CD4-positive, alpha-beta T cell treated with Interleukin-15 for 1 hour (primary cell): Measurements from ENCODE around the gene ZNF546.
"Not testable (repeated sequence)": the region's sequence is repeated elsewhere in the genome, so short reads cannot be mapped to it uniquely, and the experiment has no call there.

Experiments used
- DNase-seq: peaks from one replicate; pipeline ENCODE4 v3.0.0-alpha.2; 2020

ZNF546 gene

DNA sequence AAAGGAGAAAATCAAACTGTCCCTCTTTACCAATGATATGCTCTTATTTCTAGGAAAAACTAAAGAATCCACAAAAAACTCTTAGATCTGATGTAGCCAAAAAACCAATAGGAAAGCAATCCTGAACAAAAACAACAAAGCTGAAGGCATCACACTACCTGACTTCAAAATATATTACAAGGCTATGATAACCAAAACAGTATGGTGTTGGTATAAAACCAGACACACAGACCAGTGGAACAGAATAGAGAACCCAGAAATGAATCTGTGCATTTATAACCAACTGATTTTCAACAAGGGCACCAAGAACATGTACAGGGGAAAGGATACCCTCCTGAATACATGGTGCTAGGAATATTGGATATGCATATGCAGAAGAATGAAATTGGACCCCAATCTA lies 9.7 kb upstream of the ZNF546 start:
- DNase-seq = no peak

DNA sequence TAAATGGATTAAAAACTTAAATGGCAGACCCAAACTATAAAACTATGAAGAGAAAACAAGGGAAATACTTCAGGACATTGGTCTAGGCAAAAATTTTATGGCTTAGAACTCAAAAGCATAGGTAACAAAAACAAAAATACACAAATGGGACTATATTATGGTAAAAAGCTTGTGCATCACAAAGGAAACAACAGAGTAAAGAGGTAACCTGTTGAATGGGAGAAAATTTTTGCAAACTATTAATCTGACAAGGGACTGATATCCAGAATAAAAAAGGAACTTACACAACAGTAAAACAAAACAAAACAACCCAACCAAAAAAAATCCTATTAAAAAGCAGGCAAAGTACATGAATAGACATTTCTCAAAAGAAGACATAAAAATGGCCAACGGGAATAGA lies 9.3 kb upstream of the ZNF546 start:
- no peak for DNase-seq

GRCh38 chr19:39993605-39994004 lies 3.3 kb upstream of the ZNF546 start:
- DNase-seq = no peak

DNA sequence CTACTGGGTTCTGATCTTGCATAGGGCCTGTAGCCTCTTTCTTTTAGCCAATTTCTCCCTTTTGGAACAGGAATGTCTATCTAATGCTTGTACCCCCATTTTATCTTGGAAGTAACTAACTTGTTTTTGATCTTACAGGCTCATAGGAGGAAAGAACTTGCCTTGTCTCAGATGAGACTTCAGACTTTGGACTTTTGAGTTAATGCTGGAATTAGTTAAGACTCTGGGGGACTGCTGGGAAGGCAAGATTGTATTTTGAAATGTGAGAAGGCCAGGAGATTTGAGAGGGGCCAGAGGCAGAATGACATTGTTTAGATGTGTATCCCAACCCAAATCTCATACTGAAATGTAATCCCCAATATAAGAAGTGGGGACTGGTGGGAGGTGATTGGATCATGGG lies 2.5 kb upstream of the ZNF546 start:
- no peak for DNase-seq

DNA sequence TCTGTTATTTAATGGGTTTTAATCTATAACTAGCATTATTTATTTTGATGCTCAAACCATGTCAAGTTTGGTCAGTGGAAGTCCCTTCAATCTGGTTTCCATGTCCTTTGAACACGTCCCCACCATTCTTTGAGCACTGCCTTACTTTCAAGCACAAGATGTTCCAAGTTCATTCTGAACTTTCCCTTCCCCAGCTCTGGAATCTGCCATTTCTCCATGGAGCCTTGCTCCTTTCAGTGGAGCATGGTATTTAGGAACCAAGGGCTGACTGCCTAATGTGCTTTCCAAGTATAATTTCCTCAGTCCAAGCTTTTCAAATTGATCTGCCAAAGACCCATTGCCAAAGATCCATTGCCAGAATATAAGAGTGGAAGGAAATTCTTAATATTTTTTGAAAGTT lies 1.1 kb upstream of the ZNF546 start:
- DNase-seq = no peak

GRCh38 chr19:39996218-39996810 lies 546 bp upstream of the ZNF546 start:
- peak; percentile 48 for DNase-seq

- no peak for DNase-seq
Measured at GRCh38 chr19:39997638-39998216, 867 bp downstream of the ZNF546 start.

DNA sequence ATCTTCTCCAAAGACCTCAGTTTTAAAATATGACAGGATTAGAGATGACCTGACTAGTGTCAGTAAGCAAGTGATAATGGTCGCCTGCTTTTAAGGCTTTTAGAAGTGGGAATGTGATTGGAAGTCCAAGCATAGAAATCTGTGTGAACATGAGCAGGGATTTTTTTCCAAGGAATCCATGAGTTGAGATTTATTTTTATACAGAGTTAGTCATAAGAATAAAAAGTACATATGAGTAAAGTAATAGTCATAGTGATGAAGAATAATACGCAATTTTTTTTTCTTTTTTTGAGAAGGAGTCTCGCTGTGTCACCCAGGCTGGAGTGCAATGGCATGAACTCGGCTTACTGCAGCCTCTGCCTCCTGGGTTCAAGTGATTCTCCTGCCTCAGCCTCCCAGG lies 1.6 kb downstream of the ZNF546 start:
- no peak for DNase-seq

DNA sequence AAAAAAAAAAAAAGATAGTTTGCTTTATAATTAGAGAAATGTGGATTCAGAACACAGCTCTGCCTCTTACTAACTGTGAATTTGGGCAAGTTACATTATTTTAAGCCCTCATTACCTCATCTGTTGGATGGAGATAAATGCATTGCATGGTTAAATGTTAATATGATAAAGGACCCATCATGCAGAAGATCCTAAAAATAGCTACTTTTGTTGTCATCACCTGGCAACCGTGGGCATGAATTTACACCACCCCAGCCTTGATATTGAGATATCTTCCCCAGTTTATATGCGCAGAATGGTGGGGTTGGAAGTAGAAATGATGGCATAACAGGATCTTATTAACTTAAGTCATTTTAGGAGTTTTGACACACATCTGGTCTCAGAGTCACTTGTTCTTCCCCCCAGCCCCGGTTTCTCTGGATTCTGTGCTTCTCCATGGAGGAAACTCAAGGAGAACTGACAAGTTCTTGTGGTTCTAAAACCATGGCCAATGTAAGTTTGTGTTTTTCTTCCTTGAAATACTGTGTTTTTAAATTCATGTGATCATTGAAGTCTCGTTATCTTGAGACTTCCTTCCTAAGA lies 8.9 kb downstream of the ZNF546 start:
- no peak for DNase-seq

DNA sequence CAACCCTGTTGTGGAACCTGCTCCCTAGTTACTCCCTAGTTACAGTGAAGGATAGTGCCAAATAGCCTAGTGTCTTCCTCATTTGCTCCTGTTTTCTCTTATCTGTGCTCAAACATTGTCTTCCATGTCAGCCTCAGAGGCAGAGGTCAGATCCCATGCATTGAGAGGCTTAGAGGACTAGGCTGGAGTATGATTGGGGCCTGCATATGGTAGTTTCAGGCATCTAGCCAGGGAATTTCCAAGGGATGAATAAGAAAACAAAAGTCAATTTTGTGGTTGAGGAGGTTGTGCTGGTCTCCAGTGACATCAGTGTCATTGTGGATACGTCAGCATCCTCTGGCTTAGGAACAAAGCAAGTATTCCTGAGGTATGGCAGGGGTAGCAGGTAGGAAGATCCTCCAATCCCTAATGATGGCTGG lies 9.4 kb downstream of the ZNF546 start:
- no peak for DNase-seq

- no peak for DNase-seq
Measured at GRCh38 chr19:40009674-40010073, 12.8 kb downstream of the ZNF546 start.

GRCh38 chr19:40013991-40014390 lies 17.1 kb downstream of the ZNF546 start:
- no peak for DNase-seq

DNA sequence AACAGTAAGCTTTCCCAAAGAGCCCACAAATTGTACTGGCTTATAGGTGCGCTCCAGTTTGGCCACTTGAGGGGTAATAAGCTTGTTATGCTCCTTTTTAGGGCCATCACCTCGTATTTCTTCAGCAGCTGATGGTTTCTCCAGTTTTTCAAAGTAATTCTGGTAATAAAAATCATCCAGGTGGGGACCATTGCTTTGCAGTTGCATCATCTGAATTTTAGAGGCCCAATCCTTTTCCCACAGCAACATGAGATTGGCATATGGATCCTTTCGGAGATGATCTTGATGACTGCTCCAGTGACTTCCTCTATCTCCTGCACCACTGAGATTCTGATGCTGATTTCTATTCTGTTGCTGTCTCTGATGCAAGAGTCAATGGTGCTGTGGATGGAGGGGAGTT lies 27.1 kb downstream of the ZNF546 start:
- DNase-seq = no peak

DNA sequence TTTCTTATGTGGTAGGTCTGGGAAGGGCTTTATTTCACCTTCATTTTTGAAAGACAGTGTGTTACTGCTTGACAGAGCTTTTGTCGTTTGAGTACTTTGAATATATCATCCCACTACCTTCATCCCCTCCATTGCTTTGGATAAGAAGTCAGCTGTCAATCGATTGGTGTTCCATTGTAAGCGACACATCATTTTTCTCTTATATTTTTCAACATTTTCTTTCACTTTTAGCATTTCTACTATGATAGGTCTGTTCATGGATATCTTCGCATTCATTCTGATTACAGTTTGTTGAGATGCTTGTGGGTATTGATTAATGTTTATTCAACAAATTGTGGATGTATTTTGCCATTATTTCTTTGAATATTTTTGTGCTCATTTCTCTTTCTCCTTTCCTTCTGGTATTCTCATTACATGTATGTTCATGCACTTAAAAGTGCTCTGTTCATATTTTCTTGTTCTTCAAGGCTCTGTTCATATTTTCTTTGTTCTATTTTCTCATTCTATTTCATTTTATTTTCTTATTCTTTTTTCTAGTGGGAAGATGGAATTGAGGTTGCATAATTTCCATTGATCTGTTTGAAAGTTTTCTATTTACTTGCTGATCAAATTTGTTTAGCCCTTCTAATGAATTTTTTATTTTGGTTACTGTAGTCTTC lies 29.2 kb downstream of the ZNF546 start:
- no peak for DNase-seq

- no peak for DNase-seq
Measured at GRCh38 chr19:40026597-40026970, 29.7 kb downstream of the ZNF546 start.

- DNase-seq = no peak
Measured at GRCh38 chr19:40033989-40034560, 37.2 kb downstream of the ZNF546 start.

DNA sequence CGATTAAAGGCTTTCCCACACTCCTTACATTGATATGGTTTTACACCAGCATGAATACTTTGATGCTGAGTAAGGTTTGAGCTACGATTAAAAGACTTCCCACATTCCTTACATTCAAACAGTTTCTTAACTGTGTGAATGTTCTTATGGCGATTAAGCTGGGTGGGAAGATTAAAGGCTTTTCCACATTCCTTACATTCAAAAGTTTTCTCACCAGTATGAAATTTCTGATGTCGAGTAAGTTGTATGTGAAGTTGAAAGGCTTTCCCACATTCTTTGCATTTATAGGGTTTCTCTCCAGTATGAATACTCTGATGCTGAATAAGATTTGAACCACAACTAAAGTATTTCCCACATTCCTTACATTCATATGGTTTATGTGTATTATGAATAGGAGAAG lies 39.1 kb downstream of the ZNF546 start:
- no peak for DNase-seq

GRCh38 chr19:40038047-40038446 lies 41.2 kb downstream of the ZNF546 start:
- DNase-seq = not testable (repeated sequence)

- not testable (repeated sequence) for DNase-seq
Measured at GRCh38 chr19:40041718-40042117, 44.9 kb downstream of the ZNF546 start.

GRCh38 chr19:40053491-40053890 lies 56.6 kb downstream of the ZNF546 start:
- DNase-seq = no peak

DNA sequence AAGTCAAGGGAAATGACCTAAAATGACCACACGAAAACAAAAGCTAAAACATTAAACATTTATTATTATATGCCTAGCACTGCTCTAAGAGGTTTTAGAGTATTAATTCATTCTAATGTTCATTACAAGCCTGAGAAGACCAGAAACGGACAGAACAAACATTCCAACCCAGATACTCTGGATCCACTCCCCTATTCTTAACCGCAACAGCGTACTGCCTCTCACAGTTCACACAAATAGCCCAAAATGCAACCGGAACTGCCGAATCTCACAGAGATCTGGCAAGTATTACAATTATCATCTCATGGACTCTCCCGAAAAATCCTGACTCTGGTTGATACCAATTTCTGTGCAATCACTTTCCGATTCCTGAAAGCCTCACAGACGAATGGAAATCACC lies 57.8 kb downstream of the ZNF546 start:
- no peak for DNase-seq

DNA sequence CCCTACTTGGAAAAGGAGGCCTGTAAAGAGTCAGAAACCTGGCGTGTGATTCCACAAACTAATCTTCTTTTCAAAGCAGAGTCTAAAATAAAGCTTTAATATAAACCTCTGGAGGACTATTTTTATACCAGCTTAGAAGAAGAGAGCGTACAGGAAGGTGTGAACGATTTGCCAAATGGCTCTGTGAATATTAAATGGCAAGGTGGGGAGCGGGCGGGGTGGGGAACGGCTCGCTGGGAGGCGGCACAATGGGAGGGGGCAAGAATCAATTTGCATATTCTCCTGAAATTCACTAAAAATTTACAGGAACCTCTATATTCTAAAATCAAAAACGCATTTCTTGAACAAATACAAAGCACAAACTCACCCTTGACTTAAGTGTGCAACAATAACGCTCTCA lies 58.2 kb downstream of the ZNF546 start:
- DNase-seq = no peak

DNA sequence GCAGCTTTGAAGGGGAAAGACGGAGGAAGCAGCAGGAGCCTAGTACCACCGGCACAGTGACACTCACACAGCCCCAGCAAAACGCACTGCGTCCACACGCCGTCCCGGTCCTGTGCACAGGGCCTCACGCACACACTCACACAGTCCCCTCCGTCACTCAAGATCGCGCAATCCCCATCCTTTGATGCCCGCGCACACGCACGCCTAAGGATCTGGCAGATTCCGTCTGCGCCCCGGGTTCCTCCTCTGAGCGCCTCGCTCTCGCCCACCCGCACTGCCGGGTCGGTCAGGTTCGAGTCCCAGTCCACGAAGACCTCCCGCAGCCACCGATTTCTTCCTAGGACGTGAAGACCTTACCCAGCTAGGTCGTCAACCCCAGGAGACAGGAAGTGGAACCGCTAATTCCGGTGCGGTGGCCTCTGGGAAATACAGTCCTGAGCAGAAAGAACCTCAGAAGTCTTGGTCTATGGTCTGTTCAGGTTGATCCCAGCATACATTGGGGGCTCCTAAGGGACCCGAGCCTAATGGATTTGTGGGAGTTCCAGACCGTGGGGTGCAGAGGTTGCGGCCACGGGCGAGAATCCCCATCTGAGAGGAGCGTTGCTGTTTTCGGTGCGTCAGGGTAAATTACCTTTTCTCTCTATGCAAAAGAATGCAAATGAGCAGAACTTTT lies 59.1 kb downstream of the ZNF546 start, which contains the start of gene ZNF780B:
TSS of gene ZNF780B (minus strand) at position 400 of the 673 bp plus-strand sequence. CDS start 5,899 bp downstream, outside the sequence.
- peak; percentile 53 for DNase-seq
